ENCODE measurements around the gene SLC6A3.

DNA sequence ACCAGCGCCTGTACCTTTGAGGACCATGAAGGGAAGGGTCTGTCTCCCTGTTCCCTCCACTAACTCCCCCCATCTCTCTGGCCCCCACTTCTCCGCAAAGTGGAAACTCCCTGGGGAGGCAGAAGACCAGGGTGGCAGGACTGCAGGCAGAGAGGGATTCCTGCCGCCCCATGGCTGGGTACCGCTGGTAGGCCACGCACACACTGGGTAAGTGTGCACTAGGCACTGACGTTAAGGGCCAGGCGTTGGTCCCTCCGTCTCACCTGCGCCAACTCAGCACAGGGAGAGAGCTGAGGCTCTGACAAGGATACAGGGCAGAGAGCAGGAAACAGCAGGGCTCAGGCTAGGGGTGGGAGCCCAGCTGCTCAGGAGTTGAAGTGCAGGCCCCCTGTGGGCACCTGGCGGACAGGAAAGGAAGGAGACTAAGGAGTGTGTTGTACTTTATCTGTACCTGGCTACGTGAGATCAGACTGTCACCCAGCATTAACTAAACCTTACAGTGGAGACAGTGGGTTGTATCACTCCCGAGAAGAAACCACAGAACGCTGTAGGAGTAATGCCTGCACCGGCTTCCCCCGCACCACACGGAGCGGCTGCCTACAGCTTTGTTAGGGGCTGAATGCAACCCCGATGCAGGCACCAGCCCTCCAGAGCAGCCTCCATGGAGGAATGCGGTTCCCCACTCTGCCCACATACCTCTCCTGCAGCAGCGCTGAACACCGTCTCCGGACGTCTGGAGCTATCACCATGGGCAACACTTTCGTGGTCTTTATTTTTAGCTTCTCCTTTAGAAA, 66.2 kb downstream of the SLC6A3 start:
- TF ChIP-seq, protein P1, sequence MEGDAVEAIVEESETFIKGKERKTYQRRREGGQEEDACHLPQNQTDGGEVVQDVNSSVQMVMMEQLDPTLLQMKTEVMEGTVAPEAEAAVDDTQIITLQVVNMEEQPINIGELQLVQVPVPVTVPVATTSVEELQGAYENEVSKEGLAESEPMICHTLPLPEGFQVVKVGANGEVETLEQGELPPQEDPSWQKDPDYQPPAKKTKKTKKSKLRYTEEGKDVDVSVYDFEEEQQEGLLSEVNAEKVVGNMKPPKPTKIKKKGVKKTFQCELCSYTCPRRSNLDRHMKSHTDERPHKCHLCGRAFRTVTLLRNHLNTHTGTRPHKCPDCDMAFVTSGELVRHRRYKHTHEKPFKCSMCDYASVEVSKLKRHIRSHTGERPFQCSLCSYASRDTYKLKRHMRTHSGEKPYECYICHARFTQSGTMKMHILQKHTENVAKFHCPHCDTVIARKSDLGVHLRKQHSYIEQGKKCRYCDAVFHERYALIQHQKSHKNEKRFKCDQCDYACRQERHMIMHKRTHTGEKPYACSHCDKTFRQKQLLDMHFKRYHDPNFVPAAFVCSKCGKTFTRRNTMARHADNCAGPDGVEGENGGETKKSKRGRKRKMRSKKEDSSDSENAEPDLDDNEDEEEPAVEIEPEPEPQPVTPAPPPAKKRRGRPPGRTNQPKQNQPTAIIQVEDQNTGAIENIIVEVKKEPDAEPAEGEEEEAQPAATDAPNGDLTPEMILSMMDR (IDR thresholded peaks at IDR 0.05) = no peak
- TF ChIP-seq POLR2A (IDR thresholded peaks at IDR 0.05) = no peak

Data from uterus (tissue), 2 donors.